Endometrium (tissue), 2 donors: ENCODE results near the gene MTUS2.

Experiments used
- FAIRE-seq: peaks from 2 replicates; lab custom pipeline; 2012; peaks lifted over from hg19 to GRCh38; lab: Jason Lieb, UNC
- donor health status: control.
- donor health status: control.

MTUS2 gene

DNA sequence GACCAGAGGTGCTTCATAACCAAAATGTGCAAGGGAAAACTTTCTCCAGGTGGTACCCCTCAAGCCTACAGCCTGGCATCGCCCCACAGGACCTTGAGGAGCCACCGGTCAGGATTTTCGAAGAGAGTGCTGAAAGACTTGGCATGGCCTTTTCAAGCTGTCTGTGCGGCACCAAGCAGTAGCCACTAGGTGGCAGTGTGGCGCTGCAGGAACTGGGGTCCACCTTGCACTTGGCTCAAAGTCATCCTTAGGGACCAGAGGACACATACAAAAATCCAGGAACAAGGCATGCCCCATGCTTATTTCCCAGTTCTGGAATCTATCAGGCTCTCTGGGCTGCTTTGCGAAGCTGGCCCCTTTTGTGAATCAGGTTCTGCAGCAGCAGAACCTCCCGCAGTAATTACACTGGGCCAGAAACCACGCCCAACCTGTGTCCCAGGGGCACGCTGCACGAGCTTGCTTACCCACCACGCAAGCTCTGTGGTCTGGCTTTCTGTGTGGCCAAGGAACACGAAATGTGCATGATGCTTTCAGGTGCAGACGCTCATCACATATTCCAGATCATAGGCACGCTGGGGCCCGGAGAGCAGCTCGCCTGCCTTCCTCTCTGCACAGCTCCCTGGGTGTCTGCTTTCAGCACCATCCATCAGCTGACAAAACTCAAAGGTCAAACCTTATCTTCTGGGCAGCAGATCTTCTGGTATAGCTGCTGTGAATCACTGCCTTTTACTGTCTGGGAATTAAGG is 688.2 kb downstream of the MTUS2 start:
- FAIRE-seq: peak; percentile 43

DNA sequence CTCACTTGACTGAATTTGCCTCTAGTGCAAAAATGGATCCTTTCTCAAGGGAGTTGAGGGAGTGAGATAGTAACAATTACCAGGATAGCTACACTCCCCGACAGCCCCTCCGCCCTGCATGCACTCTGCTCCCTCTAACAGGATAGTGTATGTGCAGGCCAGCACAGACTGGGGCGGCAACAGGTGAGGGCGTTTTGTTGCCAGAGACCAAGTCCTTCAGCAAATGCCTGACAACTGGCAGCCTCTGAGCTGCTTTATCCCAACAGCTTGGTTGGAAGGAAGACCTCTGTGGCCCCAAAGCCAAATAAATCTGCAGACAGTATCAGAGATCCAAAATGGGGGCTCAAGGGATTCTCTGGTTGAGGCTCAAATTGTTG is 688.7 kb downstream of the MTUS2 start:
- FAIRE-seq: no peak

DNA sequence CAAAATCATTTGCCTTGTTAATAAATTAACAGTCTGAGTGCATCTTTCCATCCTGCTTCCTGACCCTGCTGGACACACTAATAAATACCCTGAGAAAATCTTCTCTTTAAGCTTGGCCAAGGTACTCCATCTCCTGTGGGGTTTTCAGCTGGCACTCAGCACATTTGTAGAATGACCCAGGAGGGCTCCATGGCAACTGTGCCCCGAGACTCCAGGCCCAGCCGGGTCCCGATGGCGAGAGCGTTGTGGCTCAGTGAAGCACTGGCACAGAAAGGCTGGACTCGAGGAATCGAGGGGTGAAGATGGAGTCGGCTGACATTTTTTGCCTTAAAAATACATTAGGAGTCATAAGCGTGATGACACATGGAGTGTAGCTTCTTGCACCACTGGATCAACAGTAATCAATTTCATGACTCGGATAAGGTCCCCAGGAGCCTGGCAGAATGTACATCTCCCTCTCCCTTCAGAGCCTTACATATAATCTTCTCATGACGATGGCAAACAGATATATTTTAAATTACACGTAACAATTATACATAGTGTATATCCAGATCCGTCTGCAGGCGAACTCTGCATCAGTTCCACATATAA is 690.0 kb downstream of the MTUS2 start:
- FAIRE-seq: no peak

DNA sequence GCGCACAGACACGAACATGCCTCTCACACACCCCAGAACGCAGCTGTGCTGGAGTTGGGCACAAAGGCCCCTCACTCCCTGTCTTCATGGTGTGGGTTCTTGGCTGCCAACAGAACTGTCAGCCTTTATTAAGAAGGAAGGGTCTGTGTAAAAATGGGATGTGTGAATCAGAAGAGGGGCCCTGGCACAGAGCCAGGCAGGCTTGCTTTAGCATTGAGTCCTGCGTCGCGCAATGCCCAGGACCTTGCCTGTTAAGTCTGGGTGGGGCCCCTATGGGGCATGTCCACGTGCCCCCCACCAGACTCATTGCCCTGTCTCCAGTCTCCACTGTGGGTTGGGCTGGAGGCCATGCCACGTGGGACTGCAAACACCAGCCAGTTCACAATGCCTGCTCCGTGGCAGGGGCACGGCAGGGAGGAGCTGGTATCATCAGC is 690.5 kb downstream of the MTUS2 start:
- FAIRE-seq: no peak

DNA sequence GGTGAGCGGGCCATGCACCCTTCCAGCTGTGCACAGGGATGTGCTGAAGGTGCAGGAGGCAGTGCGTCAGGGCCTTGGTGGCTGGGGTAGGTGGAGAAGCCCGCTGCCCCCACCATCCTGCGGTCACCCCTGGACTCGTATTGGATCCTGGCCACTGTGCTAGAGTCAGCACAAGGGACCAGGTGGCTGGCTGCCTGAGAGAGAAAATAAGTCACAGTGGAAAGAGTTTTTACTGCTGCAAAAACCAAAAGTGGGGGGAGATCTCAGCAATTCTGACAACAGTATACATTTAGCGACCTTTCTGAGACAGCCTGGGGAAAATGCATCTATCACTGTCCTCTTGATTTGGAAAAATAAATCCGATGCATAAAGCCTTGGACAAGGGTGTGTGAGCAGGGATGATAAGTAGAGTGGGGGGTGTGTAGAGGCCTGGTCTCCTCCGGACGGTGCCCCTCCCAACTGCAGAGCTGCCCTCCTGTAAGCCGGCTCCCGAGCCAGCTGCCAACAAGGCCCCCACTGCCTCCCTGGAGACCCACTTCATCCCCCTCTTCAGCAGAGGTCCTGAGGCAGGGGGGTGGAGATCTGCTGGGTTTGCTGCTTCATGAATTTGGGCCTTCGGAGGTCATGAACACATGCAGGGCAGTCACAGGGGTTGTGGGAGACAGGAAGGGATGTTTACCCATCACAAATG is 691.1 kb downstream of the MTUS2 start:
- no peak for FAIRE-seq

DNA sequence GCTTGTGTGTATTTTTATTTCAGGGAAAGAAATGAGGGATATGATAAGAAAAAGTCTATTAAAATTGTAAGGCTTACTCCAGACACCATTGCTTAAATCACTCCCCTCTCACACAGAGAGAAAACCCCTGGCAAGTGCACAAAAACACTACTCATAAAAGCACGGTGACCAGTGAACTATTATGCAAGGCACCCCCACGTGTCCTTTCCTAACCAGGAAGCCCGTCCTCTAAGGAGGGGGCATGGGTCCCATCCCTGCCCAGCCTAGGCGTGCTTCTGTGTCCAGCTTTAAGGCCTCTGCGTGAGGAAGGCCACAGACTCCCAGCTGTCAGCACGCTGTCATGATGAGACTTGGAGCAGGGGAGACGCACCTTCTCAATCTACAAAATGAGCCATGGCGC is 691.8 kb downstream of the MTUS2 start:
- peak; percentile 63 for FAIRE-seq

DNA sequence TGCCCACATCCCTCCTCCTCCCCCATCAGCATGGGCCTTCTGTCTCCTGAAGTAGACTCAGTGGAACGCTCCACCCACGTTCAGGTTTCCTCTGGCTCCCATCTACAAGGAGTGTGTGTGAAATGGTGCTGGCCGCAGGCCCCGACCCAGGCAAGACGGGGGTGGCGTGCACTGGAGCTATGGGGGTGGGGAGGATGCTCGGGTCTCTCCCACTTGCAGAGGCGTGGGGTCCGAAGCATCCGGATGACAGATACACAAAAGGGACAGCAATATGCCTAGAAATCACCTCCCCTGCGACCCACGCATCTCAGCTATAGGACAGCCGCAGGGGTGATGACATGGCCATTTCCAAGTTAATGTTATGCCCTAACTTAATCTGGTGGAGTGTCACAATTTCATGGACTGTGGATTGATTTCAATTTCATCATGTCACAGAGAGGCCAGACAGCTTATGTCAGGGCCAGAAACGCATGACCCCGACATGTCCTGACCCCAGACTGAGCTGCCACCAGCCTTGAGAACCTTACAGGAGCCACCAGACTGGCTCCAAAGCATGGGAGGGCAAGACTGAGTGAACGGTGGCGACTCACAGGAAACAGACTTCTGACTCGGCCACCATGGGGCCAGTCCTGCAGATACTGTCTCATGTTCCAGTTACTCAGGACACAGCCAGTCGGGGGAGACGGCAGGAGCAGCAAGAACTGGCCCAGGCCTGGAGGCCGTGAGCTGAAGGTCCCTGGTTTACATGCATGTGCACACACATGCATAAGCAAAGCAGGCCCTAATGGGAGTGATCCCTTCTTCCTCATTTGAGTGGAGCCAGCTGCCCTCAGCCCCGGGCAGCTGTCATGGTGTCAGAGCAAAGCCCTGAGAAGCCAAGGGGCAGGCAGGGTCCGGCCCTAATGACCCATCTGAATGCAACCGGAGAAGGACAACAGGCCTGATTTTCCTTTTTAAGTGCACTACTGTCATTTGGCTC is 693.2 kb downstream of the MTUS2 start:
- FAIRE-seq: no peak

DNA sequence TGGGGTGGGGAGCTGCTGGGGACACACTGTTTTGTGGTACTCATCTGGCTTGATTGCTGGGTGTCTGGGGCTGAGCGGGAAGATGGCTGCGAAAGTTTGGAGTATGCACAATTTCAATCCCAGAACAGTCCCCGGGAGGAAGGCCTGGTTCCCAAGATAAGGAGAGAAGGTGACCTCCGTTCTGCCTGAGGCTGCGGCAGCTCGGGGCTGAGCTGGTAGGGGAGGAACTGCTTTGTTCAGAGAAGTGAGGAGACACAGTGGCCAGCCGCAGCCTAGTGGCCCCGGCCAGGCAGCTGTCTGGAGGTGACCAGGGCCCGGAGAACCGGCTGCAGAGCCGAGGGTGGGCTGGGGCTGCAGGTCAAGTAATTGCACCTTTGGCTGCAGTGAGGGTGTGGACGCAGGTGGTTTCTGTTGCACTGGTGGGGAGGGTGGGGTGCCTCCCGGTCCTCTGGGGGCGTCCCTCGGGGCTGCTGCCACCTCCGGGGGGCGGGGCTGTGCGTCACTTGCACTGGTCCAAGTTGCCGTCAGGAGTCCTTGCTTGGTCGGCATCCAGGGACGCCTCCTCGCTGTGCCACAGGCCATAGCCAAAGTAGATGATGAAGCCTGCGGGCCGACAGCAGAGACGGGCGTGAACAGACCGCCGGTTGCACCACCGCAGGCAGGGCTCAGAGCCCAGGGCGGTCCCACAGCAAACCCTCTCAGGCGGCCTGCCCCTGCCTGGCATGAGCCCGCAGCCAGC is 694.0 kb downstream of the MTUS2 start:
- no peak for FAIRE-seq

DNA sequence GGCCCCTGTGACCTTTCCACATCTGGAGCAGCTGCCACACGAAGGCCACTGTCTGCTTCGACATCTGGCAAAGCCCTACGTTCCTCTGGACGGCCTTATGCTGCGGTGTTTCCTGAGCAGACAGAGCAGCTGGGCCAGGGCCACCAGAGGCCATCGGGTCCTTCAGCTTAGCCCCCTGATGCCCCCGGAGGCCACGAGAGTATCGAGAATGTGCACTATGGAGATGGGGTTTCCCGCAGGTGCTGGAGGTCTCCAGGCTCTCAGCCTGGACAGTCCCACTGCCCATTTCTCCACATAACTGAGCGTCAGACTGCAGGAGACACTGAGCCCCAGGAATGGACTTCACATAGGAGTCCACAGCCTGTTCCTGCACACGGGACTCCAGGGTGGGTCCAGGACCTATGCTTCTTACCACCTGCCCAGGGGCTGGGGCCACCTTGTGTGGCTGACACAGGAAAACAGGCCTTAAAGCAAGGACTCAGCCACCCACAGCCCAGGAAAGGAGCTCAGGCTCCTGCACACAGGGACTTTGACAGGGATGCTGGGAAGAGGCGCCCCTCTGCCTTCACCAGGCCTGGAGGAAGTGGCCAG is 694.7 kb downstream of the MTUS2 start:
- no peak for FAIRE-seq

DNA sequence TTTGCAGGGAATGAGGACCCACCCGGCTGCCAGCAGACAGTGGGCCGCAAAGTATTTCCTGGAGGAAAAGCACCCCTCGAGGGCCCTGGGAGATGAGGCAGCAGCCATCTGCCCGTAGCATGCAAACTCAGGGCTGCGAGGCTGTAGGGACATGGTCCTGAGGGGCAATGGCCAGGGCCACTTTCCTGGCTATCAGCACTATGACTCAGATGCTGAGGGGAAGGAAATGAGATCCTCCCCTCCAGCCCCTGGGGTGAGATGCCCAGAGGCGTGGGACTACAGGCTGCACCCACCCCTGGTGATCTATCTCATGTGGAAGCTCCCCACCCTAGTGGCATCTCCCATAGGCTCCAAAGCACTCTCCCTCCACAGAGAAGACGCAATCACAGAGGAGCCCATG is 695.2 kb downstream of the MTUS2 start:
- FAIRE-seq: no peak

DNA sequence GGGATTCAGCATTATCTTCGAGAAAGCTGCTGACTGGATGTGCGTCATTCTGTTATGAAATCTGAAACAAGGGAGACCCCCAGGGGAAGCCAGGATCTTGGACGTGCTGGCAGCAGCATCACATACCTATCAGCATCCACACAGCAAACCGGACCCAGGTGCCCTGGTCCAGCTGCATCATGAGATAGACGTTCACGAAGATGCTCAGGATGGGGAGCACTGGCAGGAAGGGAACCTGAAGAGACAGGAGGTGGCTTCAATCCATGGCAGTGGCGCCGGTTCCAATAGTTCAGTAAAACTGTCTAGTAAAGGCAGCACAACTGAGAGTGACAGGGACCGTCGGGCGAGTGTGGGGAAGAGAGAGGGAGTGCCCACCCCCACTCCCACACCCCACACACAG is 695.9 kb downstream of the MTUS2 start:
- FAIRE-seq: no peak

DNA sequence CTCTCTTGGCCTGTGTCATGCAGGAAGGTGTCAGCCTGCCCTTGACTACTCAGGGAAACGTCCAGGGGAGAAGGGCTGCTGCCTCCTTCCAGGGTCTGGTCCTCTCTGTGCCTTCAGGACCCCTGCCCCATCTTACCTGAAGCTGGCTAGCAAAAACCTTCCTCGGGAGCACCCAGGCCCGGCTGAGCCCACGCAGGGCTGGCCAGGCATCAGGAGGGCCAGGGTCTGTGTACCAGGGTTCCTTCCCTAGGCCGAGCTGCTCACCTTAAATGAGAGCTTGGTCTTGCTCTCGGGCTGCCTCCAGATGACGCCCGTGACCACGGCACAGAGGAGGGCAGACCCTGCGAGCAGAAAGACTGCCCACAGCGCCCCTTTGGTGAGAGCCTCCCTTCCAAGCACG is 696.7 kb downstream of the MTUS2 start:
- no peak for FAIRE-seq

DNA sequence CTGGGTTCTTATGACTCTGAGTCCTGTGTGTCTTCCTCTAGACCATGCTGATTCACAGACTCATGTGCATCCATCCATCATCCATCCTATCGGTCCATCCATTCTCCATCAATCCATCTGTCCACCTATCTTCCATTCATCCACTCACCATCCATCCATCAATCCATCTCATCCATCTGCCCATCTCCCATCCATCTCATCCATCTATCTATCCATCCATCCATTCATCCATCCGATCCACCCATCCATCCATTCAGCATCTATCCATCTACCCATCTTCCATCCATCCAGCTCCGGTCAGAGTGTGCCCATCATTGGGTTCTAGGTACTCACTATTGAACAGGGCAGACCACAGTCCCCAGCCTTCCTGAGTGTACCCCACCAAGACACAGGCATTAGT is 699.8 kb downstream of the MTUS2 start:
- no peak for FAIRE-seq

DNA sequence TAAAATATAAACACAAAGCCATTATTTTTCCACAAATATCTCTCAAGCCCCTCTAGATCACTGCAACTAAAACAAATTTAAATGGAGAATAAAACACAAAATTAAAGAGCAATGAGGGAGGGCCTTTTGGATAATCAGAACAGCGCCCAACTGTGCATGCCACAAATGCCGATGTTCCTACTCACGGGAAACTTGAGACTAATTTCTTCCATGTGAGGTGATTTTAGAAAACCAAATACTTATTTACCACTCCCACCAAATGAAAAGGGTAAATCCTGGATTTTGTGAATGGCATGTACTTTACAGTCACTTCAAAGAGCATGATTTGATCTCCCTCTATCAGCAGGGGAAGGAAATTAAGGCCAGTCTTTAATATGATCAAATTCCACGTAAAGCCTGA is 700.5 kb downstream of the MTUS2 start:
- FAIRE-seq: peak; percentile 99

DNA sequence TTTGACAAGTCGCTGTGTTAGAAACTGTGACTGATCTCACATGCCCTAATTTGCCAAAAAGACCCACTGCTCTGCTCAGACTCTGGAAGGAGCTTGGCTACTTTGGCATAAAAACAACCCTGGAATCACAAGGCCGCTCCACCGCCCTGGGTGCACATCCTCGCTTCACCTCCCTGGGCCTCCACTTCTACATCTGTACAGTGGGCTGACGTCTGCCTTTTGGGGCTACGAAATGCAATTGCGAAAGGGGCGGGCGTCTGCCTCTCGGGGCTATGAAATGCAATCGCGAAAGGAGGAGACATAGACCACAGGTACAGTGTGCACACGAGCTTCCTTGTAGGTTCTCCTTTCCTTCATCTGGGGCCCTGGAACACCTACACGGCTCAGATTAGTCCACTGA is 701.2 kb downstream of the MTUS2 start:
- FAIRE-seq: no peak

DNA sequence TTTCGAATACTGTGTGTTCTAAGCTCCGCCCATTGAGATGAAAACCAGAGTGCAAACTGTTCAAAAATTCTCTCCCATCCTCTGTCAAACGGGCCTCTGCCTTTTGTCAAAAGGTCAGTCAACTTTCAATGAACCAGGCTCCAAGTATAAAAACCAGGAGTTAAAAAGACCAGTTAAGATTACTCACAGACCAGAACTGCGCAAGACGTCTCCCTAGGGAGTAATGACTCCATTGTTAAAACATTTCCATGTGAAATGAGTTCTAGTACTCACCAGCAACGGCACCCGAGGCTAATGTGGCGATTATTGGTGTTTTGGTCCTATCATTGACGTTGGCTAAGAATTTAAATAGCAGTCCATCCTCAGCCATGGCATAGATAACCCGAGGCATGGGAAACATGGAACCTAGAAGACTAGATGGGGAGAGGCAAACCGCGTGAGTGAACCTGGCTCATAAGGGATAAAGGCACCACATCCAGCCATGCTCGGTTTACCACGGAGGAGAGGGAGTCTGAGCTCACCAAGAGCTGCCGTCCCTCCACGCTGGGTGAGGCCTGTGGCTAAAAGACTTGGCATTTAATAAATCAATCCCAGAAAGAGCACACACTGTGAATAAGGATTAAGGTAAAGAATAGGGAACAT is 702.0 kb downstream of the MTUS2 start:
- peak; percentile 78 for FAIRE-seq

DNA sequence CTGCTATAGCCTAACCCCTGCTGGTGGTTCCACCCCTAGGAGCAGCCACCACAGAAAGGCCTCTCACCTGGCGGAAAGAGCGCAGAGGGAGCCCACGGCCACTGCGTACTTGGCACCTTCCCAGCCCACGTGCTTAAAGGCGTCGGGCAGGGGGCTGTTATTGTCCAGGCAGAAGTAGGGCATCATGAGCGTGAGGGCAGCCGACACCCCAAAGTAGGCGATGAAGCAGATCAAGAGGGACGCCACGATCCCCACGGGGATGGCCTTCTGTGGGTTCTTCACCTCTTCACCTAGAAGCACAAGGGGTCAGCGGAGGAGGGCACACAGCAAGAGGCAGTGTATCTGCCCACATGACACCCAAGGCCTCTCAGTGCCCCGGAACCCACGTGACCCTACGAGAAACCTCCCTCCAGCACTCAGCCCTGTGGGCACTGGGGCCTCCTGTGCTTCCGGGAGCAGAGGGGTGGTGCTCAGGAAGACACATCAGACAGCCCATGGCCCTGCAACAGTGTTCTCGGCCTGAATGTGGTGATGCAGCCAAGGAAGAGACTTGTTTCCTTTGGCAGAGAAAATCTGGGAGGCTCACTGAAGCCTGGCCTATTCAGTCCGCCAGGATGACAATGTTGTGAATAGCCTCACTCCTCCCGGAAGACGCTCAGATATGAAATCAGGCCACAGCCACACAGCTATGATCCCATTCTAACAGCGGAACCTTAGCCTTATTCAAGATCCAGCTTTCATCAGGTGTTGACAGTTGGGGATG is 703.2 kb downstream of the MTUS2 start:
- FAIRE-seq: no peak

DNA sequence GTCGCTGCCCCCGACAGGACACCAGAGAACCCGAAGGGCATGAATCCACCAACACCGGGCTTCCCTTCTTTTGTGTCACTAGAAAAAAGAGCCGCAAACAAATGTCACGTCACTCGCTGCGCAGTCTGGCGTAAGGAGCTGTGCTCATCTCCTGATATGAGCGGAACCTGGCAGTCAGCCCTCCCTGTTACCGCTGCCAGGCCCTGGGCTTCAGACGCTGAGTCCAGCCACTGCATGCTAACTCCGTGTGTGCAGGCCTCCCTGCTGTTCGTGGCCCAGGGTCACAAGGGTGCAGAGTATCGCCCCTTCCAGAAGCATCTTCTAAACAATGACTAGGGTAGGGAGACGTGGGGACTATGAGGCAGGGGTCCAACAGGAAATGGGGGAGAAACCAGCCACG is 704.0 kb downstream of the MTUS2 start:
- FAIRE-seq: no peak

DNA sequence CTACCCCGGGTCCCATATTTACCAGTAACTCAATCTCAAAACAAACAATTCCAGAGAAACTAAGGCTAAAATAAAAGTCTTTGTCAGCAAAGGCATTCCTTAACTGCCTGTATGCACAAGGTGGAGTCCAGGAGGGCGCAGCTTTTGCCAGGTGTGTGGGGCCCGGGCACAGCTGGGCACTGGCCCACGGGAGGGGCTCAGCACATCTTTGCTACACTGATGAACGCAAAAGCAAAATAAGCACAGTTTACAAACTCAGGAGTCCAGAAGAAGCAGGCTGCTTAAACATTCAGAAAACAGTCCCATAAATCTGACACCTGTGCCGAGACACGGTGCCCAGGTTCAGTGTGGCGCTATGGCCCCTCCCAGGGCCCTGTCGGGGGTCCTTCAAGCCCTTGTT is 704.5 kb downstream of the MTUS2 start:
- FAIRE-seq: no peak

DNA sequence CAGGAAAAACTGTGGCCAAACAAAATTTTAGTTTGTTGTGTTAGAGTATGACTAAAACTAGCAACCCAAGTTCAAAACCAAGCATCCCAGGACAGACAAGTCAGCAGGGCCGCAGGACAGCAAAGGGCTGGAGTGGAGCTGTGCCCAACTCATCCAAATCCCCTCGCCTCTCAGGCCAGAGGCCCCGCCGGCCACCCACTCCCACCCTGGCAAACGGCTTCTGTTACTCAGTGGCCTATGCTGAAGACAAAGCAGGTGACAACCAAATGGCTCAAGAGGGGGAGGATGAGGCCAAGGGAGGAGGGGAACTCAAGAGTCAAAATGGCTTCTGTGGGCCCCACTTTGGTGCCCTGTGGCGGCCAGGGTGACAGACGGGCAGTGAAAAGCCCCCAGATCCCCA is 705.6 kb downstream of the MTUS2 start:
- no peak for FAIRE-seq
